Neural cell (in vitro differentiated cells): ENCODE results near the gene CDKAL1. TPM values are rescaled to one million over a fixed set of nuclear protein-coding genes. Genes with fewer than 3 reads are reported as not detected.

Experiments
- H2AFZ ChIP-seq: fragments of 200-600, 300-800 bp; sonication (generic), shearing (Covaris generic); 2 replicates; pipeline ENCODE4 v1.6.0; 2014; ENCODE audit warnings: low read depth, mild to moderate bottlenecking, antibody characterized with exemption, low read length, moderate library complexity
- H3F3A ChIP-seq: fragments of 200-600 bp; shearing (Covaris generic); 2 replicates; pipeline ENCODE4 v1.6.1; 2016; ENCODE audit warnings: mild to moderate bottlenecking, moderate library complexity, mixed read lengths, antibody characterized with exemption, low read length; ENCODE audit not compliant: insufficient read depth, poor library complexity, severe bottlenecking
- H3K27ac ChIP-seq: fragments of 200-600, 300-800 bp; sonication (generic), shearing (Covaris generic); 2 replicates; pipeline ENCODE4 v1.5.1; 2014; ENCODE audit warnings: mild to moderate bottlenecking, low read length, moderate library complexity
- H3K27me3 ChIP-seq: fragments of 300-800, 200-600 bp; sonication (generic), shearing (Covaris generic); 2 replicates; pipeline ENCODE4 v1.6.0; 2014; ENCODE audit warnings: mild to moderate bottlenecking, low read depth, low read length, moderate library complexity; ENCODE audit not compliant: insufficient read depth
- H3K36me3 ChIP-seq: fragments of 300-800, 200-600 bp; sonication (generic), shearing (Covaris generic); 2 replicates; pipeline ENCODE4 v1.5.1; 2014; ENCODE audit warnings: mild to moderate bottlenecking, antibody characterized with exemption, low read length, moderate library complexity; ENCODE audit not compliant: insufficient read depth
- H3K4me2 ChIP-seq: fragments of 300-800, 200-600 bp; sonication (generic), shearing (Covaris generic); 2 replicates; pipeline ENCODE4 v1.6.0; 2014; ENCODE audit warnings: mild to moderate bottlenecking, low read length
- H3K4me3 ChIP-seq: fragments of 300-800, 200-600 bp; sonication (generic), shearing (Covaris generic); 2 replicates; pipeline ENCODE4 v1.5.1; 2014; ENCODE audit warnings: mild to moderate bottlenecking, low read length, moderate library complexity
- H3K79me2 ChIP-seq: fragments of 200-600 bp; shearing (Covaris generic); replicated peaks from 2 replicates; pipeline ENCODE4 v1.6.0; 2014; ENCODE audit warnings: mild to moderate bottlenecking, low read length, moderate library complexity; ENCODE audit not compliant: insufficient read depth
- H3K9ac ChIP-seq: fragments of 300-800, 200-600 bp; sonication (generic), shearing (Covaris generic); 2 replicates; pipeline ENCODE4 v1.6.1; 2016; ENCODE audit warnings: mild to moderate bottlenecking, low read length, mixed read lengths
- H3K9me2 ChIP-seq: fragments of 200-600 bp; shearing (Covaris generic); 2 replicates; pipeline ENCODE4 v1.6.1; 2016; ENCODE audit warnings: mild to moderate bottlenecking, low read length, mixed read lengths; ENCODE audit not compliant: insufficient read depth
- H3K9me3 ChIP-seq: fragments of 200-600, 300-800 bp; sonication (generic), shearing (Covaris generic); 2 replicates; pipeline ENCODE4 v1.6.1; 2016; ENCODE audit warnings: mild to moderate bottlenecking, mixed run types, low read length, moderate library complexity, mixed read lengths
- H4K20me1 ChIP-seq: fragments of 200-600 bp; shearing (Covaris generic); 2 replicates; pipeline ENCODE4 v1.6.1; 2016; ENCODE audit warnings: mild to moderate bottlenecking, mixed run types; ENCODE audit not compliant: insufficient read depth
- EP300 ChIP-seq: fragments of 450-650 bp; conservative IDR thresholded peaks from 2 replicates; pipeline ENCODE4 v1.6.1; 2014; ENCODE audit warnings: antibody characterized with exemption, mild to moderate bottlenecking, moderate library complexity; ENCODE audit not compliant: poor library complexity, severe bottlenecking
- EZH2 ChIP-seq: fragments of 200-600, 300-800 bp; shearing (Covaris generic), sonication (generic); IDR thresholded peaks from 2 replicates; pipeline ENCODE4 v1.6.1; 2014; ENCODE audit warnings: antibody characterized with exemption, low read length, borderline replicate concordance, mild to moderate bottlenecking; ENCODE audit not compliant: insufficient read depth, poor library complexity, severe bottlenecking
- MXI1 ChIP-seq: fragments of 450-650 bp; conservative IDR thresholded peaks from 2 replicates; pipeline ENCODE4 v1.6.1; 2014; ENCODE audit warnings: antibody characterized with exemption, mild to moderate bottlenecking; ENCODE audit not compliant: poor library complexity, severe bottlenecking
- POLR2AphosphoS5 ChIP-seq: IDR thresholded peaks from 2 replicates; pipeline ENCODE4 v1.6.1; 2012
- RAD21 ChIP-seq: fragments of 450-650 bp; conservative IDR thresholded peaks from 2 replicates; pipeline ENCODE4 v1.6.1; 2014; ENCODE audit warnings: antibody characterized with exemption, mild to moderate bottlenecking, moderate library complexity
- SMC3 ChIP-seq: fragments of 450-650 bp; conservative IDR thresholded peaks from 2 replicates; pipeline ENCODE4 v1.6.1; 2014; ENCODE audit warnings: antibody characterized with exemption, mild to moderate bottlenecking, moderate library complexity; ENCODE audit not compliant: poor library complexity
- TAF1 ChIP-seq: IDR thresholded peaks from 2 replicates; pipeline ENCODE4 v1.6.1; 2012; ENCODE audit warnings: low read depth
- polyA plus RNA-seq: library from polyadenylated mRNA; depleted of rRNA; stranded (reverse); fragments of >200 nt; gene quantifications from 2 replicates; pipeline ENCODE4 v1.2.3, GENCODE V29; 2014
- TF ChIP-seq, protein P1 (sequence below): fragments of 450-650 bp; IDR thresholded peaks from 2 replicates; pipeline ENCODE4 v1.5.1; 2014; ENCODE audit warnings: antibody characterized with exemption, mild to moderate bottlenecking, moderate library complexity; ENCODE audit not compliant: poor library complexity, severe bottlenecking
- TF ChIP-seq, protein P2 (sequence below): IDR thresholded peaks from 2 replicates; pipeline ENCODE4 v1.6.1; 2012; ENCODE audit warnings: borderline replicate concordance

CDKAL1 gene
- polyA plus RNA-seq, 1 donor from 2014 or later, result 10.7 TPM

DNA sequence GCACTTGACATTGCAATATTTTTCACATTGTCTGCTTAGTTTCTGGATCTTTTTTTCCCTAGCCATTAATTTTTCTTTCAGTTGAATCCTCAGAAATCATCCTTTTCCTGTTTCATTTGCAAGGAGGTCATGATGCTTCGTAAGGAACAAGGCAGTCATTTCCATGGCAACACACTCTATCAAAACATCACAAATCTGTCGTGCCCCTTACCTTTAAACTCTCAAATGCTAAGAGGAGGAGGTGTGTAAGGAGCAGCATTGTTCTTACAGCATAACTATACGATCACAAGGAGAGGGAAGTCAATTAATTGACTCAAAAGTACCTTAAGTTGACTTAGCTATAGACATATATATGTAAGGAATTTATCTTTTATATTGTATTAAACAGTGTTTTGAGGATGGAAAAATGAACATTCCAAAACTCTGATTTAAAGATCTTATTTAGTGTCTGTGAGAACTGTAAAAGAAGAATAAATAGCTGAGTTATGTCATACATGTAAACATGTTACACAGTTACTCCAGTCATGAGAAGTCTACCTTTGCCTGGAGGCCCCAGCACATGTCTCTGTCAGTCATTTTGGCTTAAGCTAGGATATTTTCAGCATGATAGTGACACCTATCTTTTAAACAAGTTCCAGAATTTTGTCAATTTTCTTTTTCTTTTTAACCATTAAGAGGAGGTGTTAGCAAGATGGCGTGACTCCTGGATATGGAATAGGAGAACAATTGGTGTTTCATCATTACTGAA lies 41.6 kb downstream of the CDKAL1 start:
- Histone ChIP-seq H3K9me2 (no peaks in the 10 kb centered on the region), H3K9ac (peak overlapping the region; percentile 8), H3K27me3 (no peaks in the 10 kb centered on the region), H3K36me3 (no peaks in the 10 kb centered on the region), H3K4me3 (peak overlapping the region; percentile 39), H3K79me2 (peaks cover 8% of the 10 kb centered on the region), H3F3A (peaks cover 5% of the 10 kb centered on the region), H4K20me1 (no peaks in the 10 kb centered on the region), H3K27ac (peak overlapping the region; percentile 46), H3K4me2 (peak overlapping the region; percentile 61), H2AFZ (no peak overlapping the region), H3K9me3 (no peaks in the 10 kb centered on the region)
- TF ChIP-seq TAF1, result no peak
- TF ChIP-seq EP300, result peak; percentile 40

DNA sequence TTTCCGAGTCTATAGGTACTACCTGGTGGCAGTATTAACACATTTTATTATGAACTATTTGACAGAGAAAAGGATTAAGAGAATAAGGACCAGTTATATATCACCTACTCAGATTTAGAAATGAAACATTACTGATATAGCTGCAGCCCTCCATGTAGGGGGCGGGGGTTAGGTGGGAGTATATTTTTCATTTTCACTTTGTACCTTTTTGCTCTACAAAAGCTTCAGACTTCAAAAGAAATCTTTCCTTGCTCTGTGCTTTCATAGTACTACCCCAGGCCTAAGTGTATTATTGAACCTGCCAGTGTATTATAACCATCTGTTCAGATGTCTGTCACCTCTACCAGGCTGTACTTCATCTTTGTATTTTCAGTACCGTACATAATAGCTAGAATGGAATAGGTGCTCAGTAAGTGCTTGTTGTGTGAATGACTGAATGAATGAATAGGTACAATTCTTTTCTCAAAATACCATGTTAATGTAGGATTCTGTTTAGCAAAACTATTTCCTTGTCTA lies 43.0 kb downstream of the CDKAL1 start:
- no peak overlapping the region for H2AFZ ChIP-seq
- peaks cover 5% of the 10 kb centered on the region for H3F3A ChIP-seq
- H3K79me2 ChIP-seq, result peaks cover 8% of the 10 kb centered on the region
- H3K9me2 ChIP-seq, result no peaks in the 10 kb centered on the region
- no peak overlapping the region for H3K4me2 ChIP-seq
- no peaks in the 10 kb centered on the region for H4K20me1 ChIP-seq
- no peak overlapping the region for H3K27ac ChIP-seq
- no peaks in the 10 kb centered on the region for H3K36me3 ChIP-seq
- TF ChIP-seq EZH2, result no peak
- TF ChIP-seq RAD21, result no peak
- TF ChIP-seq POLR2AphosphoS5, result no peak
- no peak for TF ChIP-seq EP300
- TF ChIP-seq TAF1, result no peak
- TF ChIP-seq, protein P1, sequence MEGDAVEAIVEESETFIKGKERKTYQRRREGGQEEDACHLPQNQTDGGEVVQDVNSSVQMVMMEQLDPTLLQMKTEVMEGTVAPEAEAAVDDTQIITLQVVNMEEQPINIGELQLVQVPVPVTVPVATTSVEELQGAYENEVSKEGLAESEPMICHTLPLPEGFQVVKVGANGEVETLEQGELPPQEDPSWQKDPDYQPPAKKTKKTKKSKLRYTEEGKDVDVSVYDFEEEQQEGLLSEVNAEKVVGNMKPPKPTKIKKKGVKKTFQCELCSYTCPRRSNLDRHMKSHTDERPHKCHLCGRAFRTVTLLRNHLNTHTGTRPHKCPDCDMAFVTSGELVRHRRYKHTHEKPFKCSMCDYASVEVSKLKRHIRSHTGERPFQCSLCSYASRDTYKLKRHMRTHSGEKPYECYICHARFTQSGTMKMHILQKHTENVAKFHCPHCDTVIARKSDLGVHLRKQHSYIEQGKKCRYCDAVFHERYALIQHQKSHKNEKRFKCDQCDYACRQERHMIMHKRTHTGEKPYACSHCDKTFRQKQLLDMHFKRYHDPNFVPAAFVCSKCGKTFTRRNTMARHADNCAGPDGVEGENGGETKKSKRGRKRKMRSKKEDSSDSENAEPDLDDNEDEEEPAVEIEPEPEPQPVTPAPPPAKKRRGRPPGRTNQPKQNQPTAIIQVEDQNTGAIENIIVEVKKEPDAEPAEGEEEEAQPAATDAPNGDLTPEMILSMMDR, result no peak
- TF ChIP-seq, protein P2, sequence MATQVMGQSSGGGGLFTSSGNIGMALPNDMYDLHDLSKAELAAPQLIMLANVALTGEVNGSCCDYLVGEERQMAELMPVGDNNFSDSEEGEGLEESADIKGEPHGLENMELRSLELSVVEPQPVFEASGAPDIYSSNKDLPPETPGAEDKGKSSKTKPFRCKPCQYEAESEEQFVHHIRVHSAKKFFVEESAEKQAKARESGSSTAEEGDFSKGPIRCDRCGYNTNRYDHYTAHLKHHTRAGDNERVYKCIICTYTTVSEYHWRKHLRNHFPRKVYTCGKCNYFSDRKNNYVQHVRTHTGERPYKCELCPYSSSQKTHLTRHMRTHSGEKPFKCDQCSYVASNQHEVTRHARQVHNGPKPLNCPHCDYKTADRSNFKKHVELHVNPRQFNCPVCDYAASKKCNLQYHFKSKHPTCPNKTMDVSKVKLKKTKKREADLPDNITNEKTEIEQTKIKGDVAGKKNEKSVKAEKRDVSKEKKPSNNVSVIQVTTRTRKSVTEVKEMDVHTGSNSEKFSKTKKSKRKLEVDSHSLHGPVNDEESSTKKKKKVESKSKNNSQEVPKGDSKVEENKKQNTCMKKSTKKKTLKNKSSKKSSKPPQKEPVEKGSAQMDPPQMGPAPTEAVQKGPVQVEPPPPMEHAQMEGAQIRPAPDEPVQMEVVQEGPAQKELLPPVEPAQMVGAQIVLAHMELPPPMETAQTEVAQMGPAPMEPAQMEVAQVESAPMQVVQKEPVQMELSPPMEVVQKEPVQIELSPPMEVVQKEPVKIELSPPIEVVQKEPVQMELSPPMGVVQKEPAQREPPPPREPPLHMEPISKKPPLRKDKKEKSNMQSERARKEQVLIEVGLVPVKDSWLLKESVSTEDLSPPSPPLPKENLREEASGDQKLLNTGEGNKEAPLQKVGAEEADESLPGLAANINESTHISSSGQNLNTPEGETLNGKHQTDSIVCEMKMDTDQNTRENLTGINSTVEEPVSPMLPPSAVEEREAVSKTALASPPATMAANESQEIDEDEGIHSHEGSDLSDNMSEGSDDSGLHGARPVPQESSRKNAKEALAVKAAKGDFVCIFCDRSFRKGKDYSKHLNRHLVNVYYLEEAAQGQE, result no peak
- no peak for TF ChIP-seq MXI1
- no peak for TF ChIP-seq SMC3
- H3K27me3 ChIP-seq, result no peaks in the 10 kb centered on the region
- H3K4me3 ChIP-seq, result no peak overlapping the region
- H3K9me3 ChIP-seq, result no peaks in the 10 kb centered on the region
- no peak overlapping the region for H3K9ac ChIP-seq
